GM12892 (cell line): ENCODE measurements around the gene SDCCAG8.

Experiments used
- POLR2A ChIP-seq: IDR thresholded peaks from 2 replicates; pipeline ENCODE4 v1.6.1; 2011; ENCODE audit warnings: low read depth, low read length, control low read depth
- POLR2AphosphoS5 ChIP-seq: IDR thresholded peaks from 2 replicates; pipeline ENCODE4 v1.6.1; 2011; ENCODE audit warnings: low read depth, low read length, control low read depth
- TAF1 ChIP-seq: IDR thresholded peaks from 2 replicates; pipeline ENCODE4 v1.6.1; 2011; ENCODE audit warnings: low read depth, mild to moderate bottlenecking, control low read depth, low read length, borderline replicate concordance

DNA sequence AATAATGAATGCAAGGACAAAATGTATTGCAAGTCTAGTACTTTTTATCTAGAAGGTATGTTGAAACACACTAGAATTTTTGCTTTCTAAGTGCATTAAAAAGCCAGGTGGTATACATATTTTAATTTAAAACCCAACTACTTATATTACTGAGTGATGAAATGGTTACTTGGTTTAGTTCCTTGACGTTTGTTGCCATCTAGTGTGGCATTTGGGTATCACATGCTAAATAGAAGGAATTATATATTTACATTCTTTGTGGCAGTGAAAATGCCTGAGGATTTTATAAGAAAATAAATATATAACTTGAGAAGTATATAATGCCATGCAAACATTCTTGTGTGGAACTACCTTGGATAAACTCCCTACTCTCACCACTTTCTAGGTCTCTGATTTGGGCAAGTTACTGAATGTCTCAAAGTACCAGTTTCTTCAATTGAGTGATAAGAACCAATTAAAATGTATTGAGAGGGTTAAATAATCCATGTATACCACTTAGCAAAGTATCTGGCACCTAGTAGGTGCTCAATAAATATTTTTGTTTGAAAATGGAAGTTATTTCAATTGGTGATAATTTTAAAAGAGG, 69.6 kb downstream of the SDCCAG8 start:
- TF ChIP-seq POLR2A (no peak), POLR2AphosphoS5 (no peak), TAF1 (no peak)
